GM12874 (cell line): Measurements from ENCODE around the gene GALR1.

Experiments used
- CTCF ChIP-seq: IDR thresholded peaks from 2 replicates; pipeline ENCODE4 v1.5.1; 2011; ENCODE audit warnings: low read depth, mild to moderate bottlenecking, control low read depth, low read length, moderate library complexity; ENCODE audit not compliant: insufficient read depth

The GALR1 gene

GRCh38 chr18:77314511-77314910, 64.9 kb downstream of the GALR1 start:
- no peak for TF ChIP-seq CTCF

- no peak for TF ChIP-seq CTCF
Measured at GRCh38 chr18:77314952-77315351, 65.3 kb downstream of the GALR1 start.

GRCh38 chr18:77316008-77316407, 66.4 kb downstream of the GALR1 start:
- no peak for TF ChIP-seq CTCF

- no peak for TF ChIP-seq CTCF
Measured at GRCh38 chr18:77316641-77317040, 67.0 kb downstream of the GALR1 start.

- no peak for TF ChIP-seq CTCF
Measured at GRCh38 chr18:77320971-77321559, 71.4 kb downstream of the GALR1 start.

GRCh38 chr18:77321823-77322805, 72.5 kb downstream of the GALR1 start:
- no peak for TF ChIP-seq CTCF

GRCh38 chr18:77323640-77324299, 74.1 kb downstream of the GALR1 start:
- TF ChIP-seq CTCF = no peak
